ENCODE measurements around the gene EML6. TPM values are rescaled to one million over a fixed set of nuclear protein-coding genes. Genes with fewer than 3 reads are reported as not detected.

The EML6 gene
- total and polyA plus RNA-seq, 12 donors: 0.07 to 1.5 (median 0.31) TPM

DNA sequence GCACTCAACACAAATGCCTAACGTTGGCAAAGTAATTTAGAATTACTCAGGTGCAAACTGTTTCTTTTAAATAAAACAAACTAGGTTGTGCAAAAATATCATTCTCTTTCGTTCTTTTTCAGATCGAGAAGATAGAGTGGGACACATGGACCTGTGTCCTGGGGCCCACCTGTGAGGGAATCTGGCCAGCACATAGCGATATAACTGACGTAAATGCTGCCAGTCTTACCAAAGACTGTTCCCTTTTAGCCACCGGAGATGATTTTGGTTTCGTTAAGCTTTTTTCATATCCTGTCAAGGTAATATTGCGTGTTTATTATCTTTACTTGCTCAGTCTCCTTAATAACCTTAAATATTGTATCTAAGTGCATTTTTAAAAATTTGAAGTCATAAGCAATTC lies 193.2 kb downstream of the EML6 start:
- ATAC-seq: no peak
- DNase-seq: no peak
- TF ChIP-seq, protein P1, sequence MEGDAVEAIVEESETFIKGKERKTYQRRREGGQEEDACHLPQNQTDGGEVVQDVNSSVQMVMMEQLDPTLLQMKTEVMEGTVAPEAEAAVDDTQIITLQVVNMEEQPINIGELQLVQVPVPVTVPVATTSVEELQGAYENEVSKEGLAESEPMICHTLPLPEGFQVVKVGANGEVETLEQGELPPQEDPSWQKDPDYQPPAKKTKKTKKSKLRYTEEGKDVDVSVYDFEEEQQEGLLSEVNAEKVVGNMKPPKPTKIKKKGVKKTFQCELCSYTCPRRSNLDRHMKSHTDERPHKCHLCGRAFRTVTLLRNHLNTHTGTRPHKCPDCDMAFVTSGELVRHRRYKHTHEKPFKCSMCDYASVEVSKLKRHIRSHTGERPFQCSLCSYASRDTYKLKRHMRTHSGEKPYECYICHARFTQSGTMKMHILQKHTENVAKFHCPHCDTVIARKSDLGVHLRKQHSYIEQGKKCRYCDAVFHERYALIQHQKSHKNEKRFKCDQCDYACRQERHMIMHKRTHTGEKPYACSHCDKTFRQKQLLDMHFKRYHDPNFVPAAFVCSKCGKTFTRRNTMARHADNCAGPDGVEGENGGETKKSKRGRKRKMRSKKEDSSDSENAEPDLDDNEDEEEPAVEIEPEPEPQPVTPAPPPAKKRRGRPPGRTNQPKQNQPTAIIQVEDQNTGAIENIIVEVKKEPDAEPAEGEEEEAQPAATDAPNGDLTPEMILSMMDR (IDR thresholded peaks at IDR 0.05): no peak
- Histone ChIP-seq H3K36me3 (no peaks in the 10 kb centered on the region), H3K27me3 (peaks cover 0 to 3% (median 0%) of the 10 kb centered on the region in 7 donors), H3K27ac (no peak overlapping the region), H3K4me1 (no peaks in the 10 kb centered on the region), H3K4me3 (no peak overlapping the region), H3K9me3 (peaks cover 0 to 15% (median 5%) of the 10 kb centered on the region in 11 donors)
- intact Hi-C loops (cut with DNase I): loop anchor here in 1 of 10 donors (10.0 kb wide), 1 partner anchor 78 kb away; no protein-coding TSS in a partner anchor
- WGBS, 2 donors: 93 to 96% methylated on average over 8 of the region's 8 CpGs

DNA sequence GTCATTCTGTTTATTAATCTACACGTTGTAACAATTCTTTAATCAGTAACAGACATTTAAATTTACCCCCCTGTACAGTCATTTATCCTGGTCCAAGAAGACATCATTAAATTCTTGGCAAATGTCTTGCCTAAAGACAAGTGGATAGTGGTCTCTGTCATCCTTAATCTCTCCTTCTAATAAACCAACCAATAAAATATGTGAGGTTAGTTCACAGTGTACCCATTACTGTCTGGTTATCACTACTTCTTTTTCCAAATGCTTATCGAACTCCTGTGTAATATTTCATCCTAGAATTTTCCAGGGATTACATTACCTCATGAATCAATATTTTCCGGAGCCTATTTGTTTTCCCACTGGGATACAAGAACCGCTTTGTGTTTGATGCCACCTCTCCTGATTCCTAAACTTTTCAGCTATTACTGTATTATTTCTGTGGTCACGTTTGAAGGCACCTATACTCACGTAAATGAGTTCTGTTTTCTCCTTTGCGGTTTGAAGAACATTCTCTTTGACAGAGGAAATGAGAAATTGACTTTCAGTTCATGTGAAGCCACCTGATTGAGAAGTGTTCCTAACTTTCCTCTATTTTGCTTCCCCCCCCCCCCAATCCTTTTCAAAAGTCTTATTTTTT lies 195.3 kb downstream of the EML6 start:
- TF ChIP-seq, protein P1 (IDR thresholded peaks at IDR 0.05): no peak
- Histone ChIP-seq H3K4me1 (no peaks in the 10 kb centered on the region), H3K36me3 (no peaks in the 10 kb centered on the region), H3K9me3 (peaks cover 0 to 18% (median 5%) of the 10 kb centered on the region in 11 donors), H3K27ac (no peak overlapping the region), H3K4me3 (no peak overlapping the region), H3K27me3 (peaks cover 0 to 3% (median 0%) of the 10 kb centered on the region in 7 donors)
- no peak for DNase-seq
- intact Hi-C loops (cut with DNase I): loop anchor here in 1 of 10 donors (10.0 kb wide), 1 partner anchor 76 kb away; no protein-coding TSS in a partner anchor
- ATAC-seq: no peak
- 82 to 86% methylated on average over 7 of the region's 7 CpGs for WGBS, 2 donors

DNA sequence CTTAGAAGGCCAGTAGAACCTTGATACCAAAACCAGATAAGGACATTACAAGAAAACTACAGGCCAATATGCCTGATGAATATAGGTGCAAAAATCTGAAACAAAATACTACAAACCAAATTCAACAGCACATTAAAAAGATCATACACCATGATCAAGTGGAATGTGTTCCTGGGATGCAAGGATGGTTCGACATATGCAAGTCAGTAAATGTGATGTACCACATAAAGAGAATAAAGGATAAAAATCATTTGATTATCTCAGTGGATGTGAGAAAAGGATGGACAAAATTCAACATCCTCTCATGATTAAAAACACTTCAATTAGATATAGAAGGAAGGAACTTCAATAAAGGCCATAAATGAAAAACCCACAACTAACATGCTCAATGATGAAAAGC lies 197.2 kb downstream of the EML6 start:
- DNase-seq (no peak), ATAC-seq (no peak)
- H3K27ac ChIP-seq: no peak overlapping the region
- no peaks in the 10 kb centered on the region for H3K36me3 ChIP-seq
- TF ChIP-seq, protein P1 (IDR thresholded peaks at IDR 0.05): no peak
- 91 to 99% methylated on average over 1 of the region's 1 CpG for WGBS, 2 donors
- H3K9me3 ChIP-seq: peaks cover 0 to 18% (median 5%) of the 10 kb centered on the region in 11 donors
- H3K4me3 ChIP-seq: no peak overlapping the region
- intact Hi-C loops (cut with DNase I): no loop called here
- H3K4me1 ChIP-seq: no peaks in the 10 kb centered on the region
- H3K27me3 ChIP-seq: peaks cover 0 to 3% (median 0%) of the 10 kb centered on the region in 7 donors

DNA sequence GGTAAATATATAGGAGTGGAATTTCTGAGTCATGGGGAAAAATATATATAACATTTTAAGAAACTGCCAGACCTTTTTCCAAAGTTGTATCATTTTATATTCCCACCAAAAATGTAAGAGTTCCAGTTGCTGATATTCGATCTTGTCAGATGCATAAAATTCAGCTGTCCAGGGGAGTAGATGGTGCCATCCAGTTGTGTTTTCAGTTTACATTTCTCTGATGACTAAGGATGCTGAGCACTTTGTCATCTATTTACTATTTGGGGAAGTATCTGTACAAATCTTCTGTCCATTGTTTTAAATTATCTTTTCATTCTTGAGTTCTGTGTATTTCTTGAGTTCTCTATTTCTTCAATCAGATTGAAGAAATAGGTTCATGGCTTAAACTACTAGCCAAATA lies 200.7 kb downstream of the EML6 start:
- Histone ChIP-seq H3K27ac (no peak overlapping the region), H3K36me3 (no peaks in the 10 kb centered on the region), H3K9me3 (peaks cover 0 to 18% (median 5%) of the 10 kb centered on the region in 11 donors), H3K27me3 (no peaks in the 10 kb centered on the region), H3K4me3 (no peak overlapping the region), H3K4me1 (peaks cover 0 to 11% (median 0%) of the 10 kb centered on the region in 9 donors)
- intact Hi-C loops (cut with DNase I): no loop called here
- ATAC-seq: no peak
- WGBS, 2 donors: 88 to 96% methylated on average over 1 of the region's 1 CpG
- TF ChIP-seq, protein P1 (IDR thresholded peaks at IDR 0.05): no peak
- no peak for DNase-seq

Data from heart right ventricle (tissue), 16 donors.